Large intestine (tissue), 3 donors: ENCODE data around the gene TLNRD1. TPM values are rescaled to one million over a fixed set of nuclear protein-coding genes. Genes with fewer than 3 reads are reported as not detected.
A peak's percentile ranks its signal among the peaks of the same experiment; 100 is the strongest.

Experiments
- DNase-seq, 2 donors: peaks; one replicate each; pipeline versions ENCODE4 v3.0.0 to v3.0.0-alpha.2; 2013
- H3K27ac ChIP-seq: one replicate; pipeline ENCODE4 v1.5.1; 2013; ENCODE audit warnings: low read length
- H3K27me3 ChIP-seq: 2 replicates; pipeline ENCODE4 v1.6.1; 2013; ENCODE audit warnings: low read length; ENCODE audit not compliant: control insufficient read depth, insufficient read depth
- H3K36me3 ChIP-seq: 2 replicates; pipeline ENCODE4 v1.6.1; 2013; ENCODE audit warnings: low read length; ENCODE audit not compliant: control insufficient read depth, insufficient read depth
- H3K4me1 ChIP-seq: one replicate; pipeline ENCODE4 v1.6.1; 2013; ENCODE audit warnings: low read length; ENCODE audit not compliant: control insufficient read depth, insufficient read depth
- H3K4me3 ChIP-seq: one replicate; pipeline ENCODE4 v1.5.1; 2013; ENCODE audit warnings: low read length
- H3K9me3 ChIP-seq: one replicate; pipeline ENCODE4 v1.6.1; 2013; ENCODE audit warnings: mild to moderate bottlenecking, low read depth, low read length, moderate library complexity; ENCODE audit not compliant: control insufficient read depth
- WGBS: methylation state at CpG from one replicate; pipeline ENCODE4 v1.1.5; 2013; ENCODE audit warnings: low lambda C conversion rate; ENCODE audit not compliant: insufficient coverage; 5-methylcytosine and 5-hydroxymethylcytosine counted together
- polyA plus RNA-seq: library from polyadenylated mRNA; unstranded; fragments of 120-200 nt; gene quantifications from one replicate; pipeline ENCODE4 v1.2.1, GENCODE V29; 2013

TLNRD1 gene
- polyA plus RNA-seq, 1 donor, result 6.9 TPM

GRCh38 chr15:80989081-80989517 lies 11.6 kb upstream of the TLNRD1 start:
- DNase-seq, result no peak
- H3K4me1 ChIP-seq, result no peaks in the 10 kb centered on the region

GRCh38 chr15:80989518-80990478 lies 10.9 kb upstream of the TLNRD1 start, which contains the start of gene MESD:
Gene MESD, minus strand, starts transcription at chr15:80989819. Its CDS starts 28 bp downstream, at chr15:80989791.
- WGBS, result 0% methylated on average over 2 of the region's 63 CpGs
- H3K4me3 ChIP-seq, result peak within 1 kb of the TSS; percentile 95
- no peaks in the 10 kb centered on the region for H3K9me3 ChIP-seq
- no peaks in the 10 kb centered on the region for H3K4me1 ChIP-seq
- H3K27ac ChIP-seq, result peak within 1 kb of the TSS; percentile 87
- DNase-seq, result peak; percentile 96 to 97
- peaks cover 3% of the 10 kb centered on the region for H3K36me3 ChIP-seq
- H3K27me3 ChIP-seq, result no peaks in the 10 kb centered on the region

More at GRCh38 chr15:80989081-80989517, 11.6 kb upstream of the TLNRD1 start:
- Histone ChIP-seq H3K27ac (peak overlapping the region; percentile 79), H3K27me3 (no peaks in the 10 kb centered on the region), H3K9me3 (no peaks in the 10 kb centered on the region), H3K4me3 (peak overlapping the region; percentile 95), H3K36me3 (peaks cover 3% of the 10 kb centered on the region)
- WGBS, result no CpG with 5 or more reads among the region's 7 CpGs

- DNase-seq, result no peak
- H3K36me3 ChIP-seq, result no peaks in the 10 kb centered on the region
- no peaks in the 10 kb centered on the region for H3K27me3 ChIP-seq
- no peak overlapping the region for H3K4me3 ChIP-seq
- no peaks in the 10 kb centered on the region for H3K4me1 ChIP-seq
- H3K9me3 ChIP-seq, result no peaks in the 10 kb centered on the region
- no CpG with 5 or more reads among the region's 1 CpG for WGBS
- H3K27ac ChIP-seq, result no peak overlapping the region
Observed at GRCh38 chr15:80990955-80991354, 9.8 kb upstream of the TLNRD1 start.

GRCh38 chr15:80991421-80991820 lies 9.3 kb upstream of the TLNRD1 start:
- peak in 1 of 2 donors; percentile 39 for DNase-seq
- Histone ChIP-seq H3K27ac (no peak overlapping the region), H3K36me3 (no peaks in the 10 kb centered on the region), H3K27me3 (no peaks in the 10 kb centered on the region), H3K4me1 (no peaks in the 10 kb centered on the region), H3K4me3 (no peak overlapping the region), H3K9me3 (no peaks in the 10 kb centered on the region)
- no CpG with 5 or more reads among the region's 5 CpGs for WGBS

GRCh38 chr15:80992006-80992405 lies 8.7 kb upstream of the TLNRD1 start:
- Histone ChIP-seq H3K4me3 (no peak overlapping the region), H3K27me3 (no peaks in the 10 kb centered on the region), H3K4me1 (no peaks in the 10 kb centered on the region), H3K27ac (no peak overlapping the region), H3K9me3 (no peaks in the 10 kb centered on the region), H3K36me3 (no peaks in the 10 kb centered on the region)
- no CpG with 5 or more reads among the region's 4 CpGs for WGBS
- no peak for DNase-seq

- no peak overlapping the region for H3K4me3 ChIP-seq
- H3K27ac ChIP-seq, result no peak overlapping the region
- no peaks in the 10 kb centered on the region for H3K4me1 ChIP-seq
- no CpG with 5 or more reads among the region's 1 CpG for WGBS
- no peaks in the 10 kb centered on the region for H3K27me3 ChIP-seq
- no peak for DNase-seq
- H3K9me3 ChIP-seq, result no peaks in the 10 kb centered on the region
- H3K36me3 ChIP-seq, result no peaks in the 10 kb centered on the region
Observed at GRCh38 chr15:80992441-80992840, 8.3 kb upstream of the TLNRD1 start.

- Histone ChIP-seq H3K4me1 (no peaks in the 10 kb centered on the region), H3K27me3 (no peaks in the 10 kb centered on the region), H3K27ac (no peak overlapping the region), H3K4me3 (no peak overlapping the region), H3K9me3 (no peaks in the 10 kb centered on the region), H3K36me3 (no peaks in the 10 kb centered on the region)
- DNase-seq, result no peak
- WGBS, result 100% methylated on average over 1 of the region's 1 CpG
Observed at GRCh38 chr15:80996247-80996646, 4.5 kb upstream of the TLNRD1 start.

GRCh38 chr15:80997692-80998091 lies 3.0 kb upstream of the TLNRD1 start:
- WGBS, result no CpG with 5 or more reads among the region's 1 CpG

GRCh38 chr15:80998251-80998650 lies 2.5 kb upstream of the TLNRD1 start:
- Histone ChIP-seq H3K27ac (no peak overlapping the region), H3K9me3 (no peaks in the 10 kb centered on the region), H3K36me3 (peaks cover 3% of the 10 kb centered on the region), H3K4me1 (no peaks in the 10 kb centered on the region), H3K4me3 (no peak overlapping the region), H3K27me3 (no peaks in the 10 kb centered on the region)
- no peak for DNase-seq
- no CpG with 5 or more reads among the region's 1 CpG for WGBS

More at GRCh38 chr15:80997692-80998091, 3.0 kb upstream of the TLNRD1 start:
- no peak overlapping the region for H3K4me3 ChIP-seq
- no peaks in the 10 kb centered on the region for H3K4me1 ChIP-seq
- DNase-seq, result no peak
- no peaks in the 10 kb centered on the region for H3K27me3 ChIP-seq
- H3K9me3 ChIP-seq, result no peaks in the 10 kb centered on the region
- no peak overlapping the region for H3K27ac ChIP-seq
- peaks cover under 1% of the 10 kb centered on the region for H3K36me3 ChIP-seq

- Histone ChIP-seq H3K9me3 (no peaks in the 10 kb centered on the region), H3K27me3 (no peaks in the 10 kb centered on the region), H3K4me3 (peak overlapping the region; percentile 83), H3K4me1 (no peaks in the 10 kb centered on the region), H3K27ac (peak overlapping the region; percentile 79), H3K36me3 (peaks cover 7% of the 10 kb centered on the region)
- 100% methylated on average over 2 of the region's 13 CpGs for WGBS
- DNase-seq, result peak in 1 of 2 donors; percentile 29
Observed at GRCh38 chr15:80999623-81000036, 1.1 kb upstream of the TLNRD1 start.
